Hepatic stellate cell (primary cell): ENCODE data around the gene SEC14L3.
A peak's percentile ranks its signal among the peaks of the same experiment; 100 is the strongest.

Experiments used
- DNase-seq: peaks from one replicate; pipeline ENCODE4 v3.0.0; 2011; ENCODE audit warnings: low spot score

Gene SEC14L3

GRCh38 chr22:30423301-30423958 lies 48.4 kb downstream of the SEC14L3 start:
- DNase-seq: no peak

GRCh38 chr22:30422481-30423300 lies 49.1 kb downstream of the SEC14L3 start:
- peak; percentile 88 for DNase-seq

- DNase-seq: no peak
These were observed 49.9 kb downstream of the SEC14L3 start for GRCh38 chr22:30421695-30422480.

GRCh38 chr22:30420347-30421125 lies 51.3 kb downstream of the SEC14L3 start:
- peak; percentile 45 for DNase-seq

GRCh38 chr22:30416837-30417236 lies 55.0 kb downstream of the SEC14L3 start:
- no peak for DNase-seq

- DNase-seq: no peak
These were observed 55.4 kb downstream of the SEC14L3 start for GRCh38 chr22:30416403-30416802.

GRCh38 chr22:30414525-30415047 lies 57.2 kb downstream of the SEC14L3 start:
- DNase-seq: no peak

- no peak for DNase-seq
These were observed 57.9 kb downstream of the SEC14L3 start for GRCh38 chr22:30413745-30414524.

- no peak for DNase-seq
These were observed 58.8 kb downstream of the SEC14L3 start for GRCh38 chr22:30413001-30413400.

GRCh38 chr22:30411780-30412179 lies 60.0 kb downstream of the SEC14L3 start:
- DNase-seq: no peak
